OCI-LY1 (cell line): ENCODE data around the gene CD164.

Experiments
- H2AFZ ChIP-seq: fragments of 200-600 bp; sonication (generic), shearing (Covaris generic); 2 replicates; pipeline ENCODE4 v1.6.0; 2014; ENCODE audit warnings: antibody characterized with exemption, mild to moderate bottlenecking, low read length
- H3F3A ChIP-seq: fragments of 200-600 bp; sonication (generic), shearing (Covaris generic); 2 replicates; pipeline ENCODE4 v1.6.0; 2014; ENCODE audit warnings: mild to moderate bottlenecking, antibody characterized with exemption, low read length, moderate library complexity; ENCODE audit not compliant: insufficient read depth
- H3K27ac ChIP-seq: fragments of 200-600 bp; sonication (generic); 2 replicates; pipeline ENCODE4 v1.5.1; 2014; ENCODE audit warnings: low read length, mixed run types, mild to moderate bottlenecking, low read depth; ENCODE audit not compliant: poor library complexity, severe bottlenecking
- H3K27me3 ChIP-seq: fragments of 200-600 bp; sonication (generic); 2 replicates; pipeline ENCODE4 v1.6.0; 2014; ENCODE audit warnings: antibody characterized with exemption, mild to moderate bottlenecking, low read length, moderate library complexity; ENCODE audit not compliant: insufficient read depth
- H3K36me3 ChIP-seq: fragments of 200-600 bp; sonication (generic); 2 replicates; pipeline ENCODE4 v1.6.1; 2014; ENCODE audit warnings: mild to moderate bottlenecking, antibody characterized with exemption, low read length, moderate library complexity, mixed read lengths; ENCODE audit not compliant: insufficient read depth
- H3K4me1 ChIP-seq: fragments of 200-600 bp; sonication (generic); 2 replicates; pipeline ENCODE4 v1.5.1; 2014; ENCODE audit warnings: mild to moderate bottlenecking, low read length, moderate library complexity; ENCODE audit not compliant: insufficient read depth, severe bottlenecking
- H3K4me2 ChIP-seq: fragments of 200-600 bp; sonication (generic), shearing (Covaris generic); 2 replicates; pipeline ENCODE4 v1.6.1; 2014; ENCODE audit warnings: low read length
- H3K4me3 ChIP-seq: fragments of 200-600 bp; sonication (generic); 2 replicates; pipeline ENCODE4 v1.5.1; 2014; ENCODE audit warnings: low read length, low read depth, mild to moderate bottlenecking, mixed read lengths; ENCODE audit not compliant: poor library complexity, severe bottlenecking
- H3K79me2 ChIP-seq: fragments of 200-600 bp; shearing (Covaris generic); 2 replicates; pipeline ENCODE4 v1.6.1; 2016; ENCODE audit warnings: mixed run types, low read length, mixed read lengths; ENCODE audit not compliant: insufficient read depth
- H3K9ac ChIP-seq: fragments of 200-600 bp; sonication (generic), shearing (Covaris generic); 2 replicates; pipeline ENCODE4 v1.6.1; 2014; ENCODE audit warnings: mild to moderate bottlenecking, low read length, mixed read lengths
- H3K9me2 ChIP-seq: fragments of 200-600 bp; sonication (generic), shearing (Covaris generic); 2 replicates; pipeline ENCODE4 v1.6.1; 2014; ENCODE audit warnings: low read depth, mild to moderate bottlenecking, low read length, mixed read lengths
- H3K9me3 ChIP-seq: fragments of 200-600 bp; shearing (Covaris generic); 2 replicates; pipeline ENCODE4 v1.6.1; 2014; ENCODE audit warnings: low read length, mixed read lengths
- H4K20me1 ChIP-seq: fragments of 200-600 bp; sonication (generic), shearing (Covaris generic); 2 replicates; pipeline ENCODE4 v1.6.0; 2016; ENCODE audit warnings: mild to moderate bottlenecking, low read length; ENCODE audit not compliant: insufficient read depth
- CTCF ChIP-seq: fragments of 200-600 bp; sonication (generic), shearing (Covaris generic); IDR thresholded peaks from 2 replicates; pipeline ENCODE4 v1.5.1; 2017; ENCODE audit warnings: mild to moderate bottlenecking, antibody characterized with exemption, low read length, moderate library complexity, mixed read lengths
- EZH2 ChIP-seq: fragments of 200-600 bp; sonication (generic), shearing (Covaris generic); IDR thresholded peaks from 2 replicates; pipeline ENCODE4 v1.8.0; 2017; ENCODE audit warnings: borderline replicate concordance, mixed run types, mild to moderate bottlenecking, antibody characterized with exemption, low read length, moderate library complexity, mixed read lengths

Gene CD164

GRCh38 chr6:109393157-109393885, 11.1 kb upstream of the CD164 start:
- Histone ChIP-seq H3K4me1 (no peaks in the 10 kb centered on the region), H3K79me2 (no peaks in the 10 kb centered on the region)
- TF ChIP-seq EZH2: no peak
- TF ChIP-seq CTCF: no peak

GRCh38 chr6:109389650-109390274, 7.5 kb upstream of the CD164 start:
- Histone ChIP-seq H3K27ac (no peak overlapping the region), H3K27me3 (no peaks in the 10 kb centered on the region), H3K9me3 (no peaks in the 10 kb centered on the region), H3K36me3 (no peaks in the 10 kb centered on the region), H2AFZ (no peak overlapping the region), H3K9ac (no peak overlapping the region), H3K4me1 (no peaks in the 10 kb centered on the region), H4K20me1 (no peaks in the 10 kb centered on the region), H3K9me2 (no peaks in the 10 kb centered on the region), H3K4me3 (no peak overlapping the region), H3F3A (no peaks in the 10 kb centered on the region), H3K4me2 (no peak overlapping the region), H3K79me2 (no peaks in the 10 kb centered on the region)
- TF ChIP-seq EZH2 (no peak), CTCF (no peak)

More at GRCh38 chr6:109393157-109393885, 11.1 kb upstream of the CD164 start:
- Histone ChIP-seq H3K9ac (no peak overlapping the region), H4K20me1 (no peaks in the 10 kb centered on the region), H3K9me3 (no peaks in the 10 kb centered on the region), H3K9me2 (no peaks in the 10 kb centered on the region), H3K4me2 (no peak overlapping the region), H3K27ac (no peak overlapping the region), H3K36me3 (no peaks in the 10 kb centered on the region), H3F3A (no peaks in the 10 kb centered on the region), H2AFZ (no peak overlapping the region), H3K4me3 (no peak overlapping the region), H3K27me3 (no peaks in the 10 kb centered on the region)

- Histone ChIP-seq H3K27ac (no peak overlapping the region), H3K27me3 (no peaks in the 10 kb centered on the region), H3K4me3 (no peak overlapping the region), H3K9me2 (no peaks in the 10 kb centered on the region), H3K4me2 (no peak overlapping the region), H3K79me2 (no peaks in the 10 kb centered on the region), H3K36me3 (no peaks in the 10 kb centered on the region), H2AFZ (no peak overlapping the region), H3K9me3 (no peaks in the 10 kb centered on the region), H4K20me1 (no peaks in the 10 kb centered on the region), H3K9ac (no peak overlapping the region), H3K4me1 (peaks cover 5% of the 10 kb centered on the region), H3F3A (no peaks in the 10 kb centered on the region)
- TF ChIP-seq CTCF (no peak), EZH2 (no peak)
Measured at GRCh38 chr6:109388265-109388664, 6.0 kb upstream of the CD164 start.
